ENCODE data around the gene PIGS. TPM values are rescaled to one million over a fixed set of nuclear protein-coding genes. Genes with fewer than 3 reads are reported as not detected.
A peak's percentile ranks its signal among the peaks of the same experiment; 100 is the strongest.

The PIGS gene
- total and polyA plus RNA-seq, 2 of the 13 experiments (the other 11 are each of a cell fraction or from before 2014, with no cell fraction given), result 31.7 to 42.6 TPM

DNA sequence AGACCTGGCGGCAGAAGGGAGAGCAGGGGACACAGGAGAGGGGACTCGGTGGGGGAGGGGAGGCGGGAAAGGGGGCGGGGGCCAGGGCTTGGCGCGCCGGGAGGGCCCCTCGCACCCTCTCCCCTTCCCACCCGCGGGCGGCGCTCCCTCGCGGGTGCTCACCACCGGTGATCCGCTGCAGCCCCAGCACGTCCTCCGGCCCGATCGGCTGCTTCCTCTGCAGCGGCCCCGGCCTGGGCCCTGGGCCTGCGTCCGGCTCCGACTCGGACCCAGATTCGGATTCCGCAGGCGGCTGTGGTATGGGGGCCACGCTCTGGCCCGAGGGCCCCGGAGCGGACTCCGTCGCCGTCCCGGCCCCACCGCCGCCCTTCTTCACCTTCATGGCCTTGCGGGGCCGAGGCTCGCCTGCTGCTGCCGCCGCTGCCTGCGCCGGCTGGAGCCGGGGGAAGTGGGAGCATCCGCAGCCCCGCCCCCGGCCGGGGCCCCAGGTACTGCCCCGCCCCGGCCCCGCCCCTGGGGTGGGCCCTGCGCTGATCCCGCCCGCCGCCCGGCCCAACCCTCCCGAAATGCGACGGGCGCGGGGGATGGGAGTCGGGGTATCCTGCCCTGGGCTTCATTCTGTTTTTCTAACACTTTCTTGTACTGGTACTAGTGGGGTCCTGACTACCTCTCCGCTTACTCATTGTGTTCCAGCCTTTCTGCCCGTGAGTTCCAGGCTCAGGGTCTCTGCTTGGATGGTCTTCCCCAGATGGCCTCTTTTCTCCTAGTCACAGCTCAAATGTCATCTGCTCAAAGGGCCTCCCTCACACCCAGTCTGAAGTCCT lies 18.9 kb downstream of the PIGS start, which contains the start of gene UNC119 (continued):
- TF ChIP-seq NFAT5 (CRISPR knock-in tag; IDR thresholded peaks at IDR 0.05), result peak; percentile 77
- no peak for TF ChIP-seq MYNN (CRISPR knock-in tag; IDR thresholded peaks at IDR 0.05; ENCODE audit: low read depth)
- no peak for TF ChIP-seq TBP (CRISPR knock-in tag; IDR thresholded peaks at IDR 0.05)
- TF ChIP-seq, protein P1, sequence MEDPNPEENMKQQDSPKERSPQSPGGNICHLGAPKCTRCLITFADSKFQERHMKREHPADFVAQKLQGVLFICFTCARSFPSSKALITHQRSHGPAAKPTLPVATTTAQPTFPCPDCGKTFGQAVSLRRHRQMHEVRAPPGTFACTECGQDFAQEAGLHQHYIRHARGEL (CRISPR knock-in tag; IDR thresholded peaks at IDR 0.05), result no peak
- no peak for TF ChIP-seq HDAC6 (IDR thresholded peaks at IDR 0.05; ENCODE audit: low read depth, low read length)
- no peak for TF ChIP-seq GMEB2 (CRISPR knock-in tag; IDR thresholded peaks at IDR 0.05; ENCODE audit: low read depth)
- TF ChIP-seq DBP (CRISPR knock-in tag; IDR thresholded peaks at IDR 0.05; ENCODE audit: not compliant biosample characterization), result no peak
- TF ChIP-seq ZBTB21 (CRISPR knock-in tag; IDR thresholded peaks at IDR 0.05), result no peak
- TF ChIP-seq GTF3A (CRISPR knock-in tag; conservative IDR thresholded peaks at IDR 0.05), result no peak
- peak in 1 of 2 experiments; percentile 55; a peak in 1 of 4 replicates for TF ChIP-seq KLF16 (CRISPR knock-in tag; IDR thresholded peaks at IDR 0.05)
- TF ChIP-seq FOXM1 (CRISPR knock-in tag; IDR thresholded peaks at IDR 0.05), result no peak
- TF ChIP-seq ZNF749 (CRISPR knock-in tag; IDR thresholded peaks at IDR 0.05; ENCODE audit: borderline replicate concordance), result no peak
- no peak for TF ChIP-seq ZNF556 (CRISPR knock-in tag; IDR thresholded peaks at IDR 0.05; ENCODE audit: borderline replicate concordance)
- TF ChIP-seq ZNF207 (IDR thresholded peaks at IDR 0.05; ENCODE audit: borderline replicate concordance), result no peak
- 0 out of 2 replicates have a peak, but pooled peaks have one; percentile 19 for TF ChIP-seq ZNF607 (CRISPR knock-in tag; IDR thresholded peaks at IDR 0.05; ENCODE audit: borderline replicate concordance)
- no peak for TF ChIP-seq KDM5B (CRISPR knock-in tag; IDR thresholded peaks at IDR 0.05; ENCODE audit: borderline replicate concordance)
- peak; percentile 2; the same call in 1 of the 2 replicates for TF ChIP-seq SIN3A (IDR thresholded peaks at IDR 0.05; ENCODE audit: borderline replicate concordance, low read depth, low read length)
- TF ChIP-seq ATF1 (CRISPR knock-in tag; IDR thresholded peaks at IDR 0.05), result no peak
- TF ChIP-seq ZNF264 (CRISPR knock-in tag; IDR thresholded peaks at IDR 0.05), result no peak
- no peak for TF ChIP-seq ZNF780A (CRISPR knock-in tag; IDR thresholded peaks at IDR 0.05)
